Inferior parietal cortex (tissue), 1 donor: ENCODE measurements around the gene DIAPH2.
"Not testable (repeated sequence)": the region's sequence is repeated elsewhere in the genome, so short reads cannot be mapped to it uniquely, and the experiment has no call there.

Experiments
- DNase-seq: peaks from one replicate; pipeline ENCODE4 v3.0.0-alpha.2; 2016; ENCODE audit errors: extremely low spot score

The DIAPH2 gene

DNA sequence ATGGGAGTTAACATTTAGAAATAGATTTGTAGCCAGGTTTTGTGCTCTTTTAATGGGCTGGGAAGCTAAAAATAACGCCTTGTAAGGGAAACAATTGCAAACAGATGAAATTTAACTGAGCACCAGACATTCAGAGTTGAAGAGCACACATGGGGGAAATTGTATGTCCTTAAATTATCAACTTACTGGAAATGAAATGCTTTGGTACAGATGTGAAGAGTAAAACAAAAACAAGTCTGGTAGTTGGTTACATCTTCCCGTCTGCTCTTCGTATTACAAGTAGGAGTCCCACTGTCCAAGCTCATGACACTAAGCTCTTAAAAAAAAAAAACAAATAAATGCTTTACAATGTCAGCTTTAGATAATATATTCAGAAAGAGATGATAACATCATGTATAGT, 139.5 kb downstream of the DIAPH2 start:
- DNase-seq = no peak

DNA sequence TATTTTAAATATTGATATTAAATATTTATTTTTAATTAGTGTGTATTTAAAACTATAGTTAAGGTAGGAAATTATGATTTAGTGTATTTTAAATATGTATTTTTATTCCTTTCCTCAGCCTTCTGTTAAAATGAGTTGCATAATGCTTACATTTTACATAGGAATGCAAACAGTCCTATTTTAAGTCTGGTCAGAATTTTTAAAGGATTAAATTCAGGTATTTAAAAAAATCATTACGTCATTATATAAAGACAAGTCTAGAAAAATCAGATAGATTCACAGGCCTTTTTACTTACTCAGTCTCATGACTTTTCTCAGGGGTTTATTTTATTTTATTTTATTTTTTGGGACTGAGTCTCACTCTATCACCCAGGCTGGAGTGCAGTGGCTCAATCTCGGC, 148.7 kb downstream of the DIAPH2 start:
- no peak for DNase-seq

DNA sequence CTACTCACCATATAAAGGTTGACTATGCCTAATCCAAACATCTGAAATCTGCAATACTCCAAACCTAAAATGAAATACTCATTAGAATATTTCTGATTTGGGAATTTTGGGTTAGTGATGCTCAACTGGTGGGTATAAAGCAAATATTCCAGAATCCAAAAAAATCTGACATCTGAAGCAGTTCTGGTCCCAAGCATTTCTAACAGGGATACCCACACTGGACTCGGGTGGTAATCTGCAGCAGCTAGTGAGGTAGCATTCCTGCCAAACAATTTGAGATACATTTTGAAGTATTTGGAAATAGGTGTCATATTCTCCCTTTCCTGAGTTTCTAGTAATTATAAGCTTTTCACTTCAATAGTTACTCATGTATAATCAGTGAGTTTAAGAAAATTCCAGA, 149.5 kb downstream of the DIAPH2 start:
- no peak for DNase-seq

DNA sequence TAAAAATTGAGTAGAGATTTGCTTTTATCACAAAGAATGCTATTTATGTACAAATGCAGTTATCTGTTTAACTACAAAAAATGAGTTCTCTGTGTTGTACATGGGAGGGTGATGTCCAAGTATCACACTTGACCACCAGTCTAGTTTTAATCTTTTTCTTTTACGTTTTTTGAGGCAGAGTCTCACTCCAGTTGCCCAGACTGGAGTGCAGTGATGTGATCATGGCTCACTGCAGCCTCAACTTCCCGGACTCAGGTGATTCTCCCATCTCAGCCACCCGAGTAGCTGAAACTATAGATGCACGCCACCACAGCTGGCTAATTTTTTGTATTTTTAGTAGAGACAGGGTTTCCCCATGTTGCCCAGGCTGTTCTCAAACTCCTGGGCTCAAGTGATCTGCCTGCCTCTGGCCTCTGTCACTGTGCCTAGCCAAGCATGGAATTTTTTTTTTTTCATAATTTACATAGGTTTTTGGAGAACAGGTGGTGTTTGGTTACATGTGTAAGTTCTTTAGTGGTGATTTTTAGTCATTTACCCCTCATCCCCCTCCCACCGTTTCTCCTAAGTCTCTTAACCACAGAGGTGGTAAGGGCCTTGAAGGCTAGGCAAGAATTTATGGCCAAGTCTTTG, 151.1 kb downstream of the DIAPH2 start:
- DNase-seq = no peak

DNA sequence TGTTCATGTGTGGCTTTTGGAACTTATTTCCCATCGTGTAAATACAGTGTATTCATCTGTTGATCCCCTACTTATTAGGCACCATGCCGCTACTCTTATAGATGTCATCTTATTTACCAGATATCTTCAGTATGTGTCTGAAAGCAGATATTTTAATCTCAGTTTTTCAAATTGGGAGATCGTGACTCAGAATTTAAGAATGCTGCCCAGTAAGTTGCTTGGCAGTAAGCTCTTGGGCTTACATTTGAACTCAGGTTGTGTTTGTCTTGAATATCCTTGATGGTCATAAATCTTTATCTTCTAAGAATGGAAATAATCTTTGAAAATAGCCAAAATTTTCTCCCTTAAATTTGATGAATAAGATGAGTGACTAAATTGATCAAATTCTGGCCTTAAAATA, 153.2 kb downstream of the DIAPH2 start:
- DNase-seq = no peak

DNA sequence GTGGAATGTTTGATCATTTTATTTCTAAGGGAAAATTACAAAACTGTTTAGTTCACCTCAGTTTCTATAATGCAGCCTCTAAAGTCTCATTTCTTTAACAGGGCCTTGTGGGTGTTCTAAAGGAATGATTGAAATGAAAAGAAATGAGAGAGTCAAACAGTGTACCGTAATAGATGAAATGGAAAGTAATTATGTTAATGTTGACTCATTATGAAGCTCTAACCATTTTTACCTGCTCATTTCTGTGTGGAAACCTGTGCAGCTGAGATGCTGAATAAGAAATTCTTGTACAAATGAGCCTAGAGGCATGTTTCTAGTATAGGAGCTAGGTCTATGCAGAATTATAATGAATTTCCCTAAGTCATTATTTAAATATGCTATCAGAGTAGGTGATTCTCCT, 153.9 kb downstream of the DIAPH2 start:
- no peak for DNase-seq

DNA sequence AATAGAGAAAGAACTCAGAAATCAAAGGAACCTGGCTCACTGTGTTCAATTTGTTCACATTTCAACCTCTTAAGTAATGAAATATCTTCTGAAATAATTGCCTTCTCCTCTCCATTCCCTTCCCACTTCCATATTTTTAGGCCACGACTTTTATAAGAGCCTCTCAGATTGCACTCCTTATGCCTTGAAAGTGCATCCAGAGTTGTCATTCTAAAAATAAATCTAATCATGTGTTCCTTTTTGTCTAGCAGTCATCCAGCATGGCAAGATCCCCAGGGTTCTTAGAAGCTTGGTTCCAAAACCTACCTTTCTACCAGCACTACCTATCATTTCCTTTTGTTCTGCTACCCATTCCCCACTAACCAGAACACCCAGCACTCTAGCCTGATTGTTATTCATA, 156.7 kb downstream of the DIAPH2 start:
- no peak for DNase-seq

DNA sequence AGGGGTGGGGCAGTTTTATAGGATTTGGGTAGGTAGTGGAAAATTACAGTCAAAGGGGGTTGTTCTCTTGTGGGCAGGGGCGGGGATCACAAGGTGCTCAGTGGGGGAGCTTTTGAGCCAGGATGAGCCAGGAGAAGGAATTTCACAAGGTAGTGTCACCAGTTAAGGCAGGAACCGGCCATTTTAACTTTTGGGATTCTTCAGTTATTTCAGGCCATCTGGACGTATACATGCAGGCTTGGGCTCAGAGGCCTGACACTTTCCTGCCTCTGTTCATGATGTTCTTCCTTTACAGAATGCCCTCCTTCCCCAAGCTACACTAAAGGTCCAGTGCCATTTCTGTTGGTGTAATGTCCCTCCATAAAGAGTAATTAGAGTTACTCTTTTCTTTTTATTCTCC, 157.2 kb downstream of the DIAPH2 start:
- not testable (repeated sequence) for DNase-seq

DNA sequence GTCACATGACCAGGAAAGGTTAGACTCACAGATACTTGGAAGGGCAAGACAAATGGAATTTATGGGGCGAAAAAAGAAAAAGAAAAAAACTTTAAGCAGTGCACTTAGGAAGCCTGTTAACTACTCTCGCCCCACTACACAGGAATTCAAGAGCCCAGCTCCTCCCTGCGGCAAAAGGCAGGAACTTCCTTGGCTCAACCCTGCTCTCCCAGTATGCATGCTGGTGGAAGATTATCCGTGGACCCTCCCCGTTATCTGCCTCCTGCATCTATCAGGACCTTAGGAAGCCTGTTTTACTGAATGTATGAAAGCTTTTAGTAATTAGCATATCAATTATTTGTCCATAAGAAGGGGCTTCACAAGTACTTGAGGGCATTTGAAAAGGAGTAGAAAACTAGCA, 158.9 kb downstream of the DIAPH2 start:
- no peak for DNase-seq

DNA sequence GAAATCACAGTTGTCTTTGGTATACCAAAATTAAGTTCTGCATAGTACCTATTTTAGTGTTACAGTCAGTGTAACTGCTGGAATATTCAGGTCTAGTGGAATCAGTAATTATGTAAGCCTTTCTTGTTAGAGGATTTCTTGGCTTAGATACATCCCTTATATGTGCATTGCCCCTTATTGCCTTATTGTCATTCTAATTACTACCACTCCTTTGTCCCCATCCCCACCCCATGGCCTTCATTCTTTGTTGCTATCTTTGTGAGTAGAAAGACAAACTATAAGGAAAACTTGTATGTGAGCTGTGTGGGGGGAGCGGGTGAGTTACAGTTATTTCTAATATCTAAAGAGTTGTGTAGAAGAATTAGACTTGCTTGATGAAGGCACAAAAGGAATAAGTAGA, 162.2 kb downstream of the DIAPH2 start:
- DNase-seq = no peak

DNA sequence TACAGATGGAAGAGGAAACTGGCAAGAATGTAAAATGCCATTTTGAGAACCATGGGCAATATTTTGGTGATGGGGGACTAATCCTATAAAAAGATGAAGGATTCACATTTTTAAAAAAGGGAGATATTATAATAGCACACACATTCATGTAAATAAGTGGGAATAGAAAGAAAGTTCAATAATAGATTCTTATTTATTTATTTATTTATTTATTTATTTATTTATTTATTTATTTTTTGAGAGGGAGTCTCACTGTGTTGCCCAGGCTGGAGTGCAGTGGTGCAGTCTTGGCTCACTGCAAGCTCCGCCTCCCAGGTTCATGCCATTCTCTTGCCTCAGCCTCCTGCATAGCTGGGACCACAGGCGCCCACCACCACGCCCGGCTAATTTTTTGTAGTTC, 174.8 kb downstream of the DIAPH2 start:
- not testable (repeated sequence) for DNase-seq

DNA sequence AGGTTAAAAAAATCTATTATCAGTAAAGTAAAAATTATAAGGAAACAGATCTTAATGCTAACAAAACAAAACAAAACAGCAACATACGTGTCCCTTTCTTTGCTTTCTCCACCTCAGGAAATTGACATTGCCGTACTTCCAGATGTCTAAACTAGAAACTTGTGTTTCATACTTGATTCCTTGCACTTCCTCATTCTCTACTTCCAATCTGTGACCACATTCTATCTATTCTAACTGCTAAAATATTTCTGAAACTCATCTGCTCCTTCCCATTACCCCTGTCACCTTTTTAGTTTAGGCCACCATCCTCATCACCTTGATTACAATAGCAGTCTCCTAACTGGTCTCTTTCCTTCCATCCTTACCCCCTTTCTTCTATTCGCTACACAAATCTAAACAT, 176.6 kb downstream of the DIAPH2 start:
- DNase-seq = no peak

DNA sequence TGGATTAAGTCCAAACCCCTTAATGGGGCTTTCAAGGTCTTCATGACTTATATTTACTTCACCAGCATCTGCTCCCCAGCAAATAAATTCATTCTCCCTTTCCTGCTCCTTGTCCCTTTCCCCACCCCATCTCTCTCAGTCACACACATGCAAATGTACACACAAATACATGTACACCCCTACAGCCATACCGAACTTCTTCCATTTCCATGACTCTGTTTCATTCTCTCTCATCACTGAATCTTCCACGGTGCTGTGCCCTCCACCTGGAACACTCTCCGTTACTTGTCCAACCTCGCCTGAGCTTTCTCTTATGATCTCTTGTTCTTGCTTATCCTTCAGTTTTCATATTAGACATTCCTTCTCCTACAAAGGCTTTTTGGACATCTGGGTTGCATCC, 177.0 kb downstream of the DIAPH2 start:
- no peak for DNase-seq

DNA sequence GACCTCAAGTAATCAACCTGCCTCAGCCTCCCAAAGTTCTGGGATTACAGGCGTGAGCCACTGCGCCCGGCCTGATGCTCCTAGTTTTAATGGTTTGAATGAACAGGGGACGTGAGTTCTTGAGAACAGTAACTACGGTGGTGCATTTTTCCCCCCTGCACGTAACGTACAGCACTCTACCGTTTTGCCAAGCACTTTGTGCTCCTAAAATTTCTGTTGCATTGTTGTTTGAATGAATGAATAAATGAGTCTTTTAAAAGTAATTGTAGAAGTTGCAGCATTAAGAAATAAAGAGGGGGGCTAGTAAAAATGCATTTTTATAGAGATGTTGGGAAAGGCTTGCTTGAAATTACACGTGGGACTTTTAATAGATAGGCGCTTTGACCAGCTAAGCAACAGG, 199.0 kb downstream of the DIAPH2 start, which contains the start of gene RPA4:
Gene RPA4 (plus strand): TSS at position 301 of the 400 bp plus-strand sequence. CDS start 403 bp downstream, outside the sequence.
- no peak for DNase-seq

DNA sequence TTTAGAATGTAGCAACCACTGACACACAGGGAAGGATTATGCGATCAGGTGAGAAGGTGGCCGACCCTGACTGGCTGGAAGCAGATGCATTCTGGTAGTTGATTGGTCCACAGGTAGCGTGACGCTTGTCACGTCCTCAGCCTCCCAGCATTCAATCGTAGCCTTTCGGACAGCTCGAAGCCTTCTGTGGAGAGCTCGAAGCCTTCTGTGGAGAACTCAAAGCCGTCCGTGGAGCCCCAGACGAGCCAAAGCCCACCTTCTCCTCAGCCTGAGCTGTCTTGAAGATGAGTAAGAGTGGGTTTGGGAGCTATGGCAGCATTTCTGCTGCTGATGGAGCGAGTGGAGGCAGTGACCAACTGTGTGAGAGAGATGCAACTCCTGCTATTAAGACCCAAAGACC, 199.4 kb downstream of the DIAPH2 start:
- DNase-seq = no peak

DNA sequence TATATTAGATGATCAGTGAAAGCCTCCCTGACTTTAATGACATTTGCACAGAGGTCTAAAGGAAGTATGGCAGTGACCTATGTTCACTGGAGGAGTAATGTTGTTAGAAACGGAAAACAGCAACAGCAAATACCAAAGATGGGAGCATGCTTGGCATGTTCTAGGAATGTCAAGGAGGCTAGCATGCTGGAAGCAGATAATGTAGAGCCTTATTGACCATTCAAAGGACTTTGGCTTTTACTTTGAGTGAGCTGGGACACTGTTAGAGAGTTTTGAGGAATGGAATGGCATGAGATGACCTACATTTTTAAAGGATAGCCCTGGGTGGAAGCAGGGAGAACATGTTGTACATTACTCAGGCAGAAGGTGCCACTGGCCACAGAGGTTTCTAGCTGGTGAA, 205.1 kb downstream of the DIAPH2 start:
- DNase-seq = no peak

DNA sequence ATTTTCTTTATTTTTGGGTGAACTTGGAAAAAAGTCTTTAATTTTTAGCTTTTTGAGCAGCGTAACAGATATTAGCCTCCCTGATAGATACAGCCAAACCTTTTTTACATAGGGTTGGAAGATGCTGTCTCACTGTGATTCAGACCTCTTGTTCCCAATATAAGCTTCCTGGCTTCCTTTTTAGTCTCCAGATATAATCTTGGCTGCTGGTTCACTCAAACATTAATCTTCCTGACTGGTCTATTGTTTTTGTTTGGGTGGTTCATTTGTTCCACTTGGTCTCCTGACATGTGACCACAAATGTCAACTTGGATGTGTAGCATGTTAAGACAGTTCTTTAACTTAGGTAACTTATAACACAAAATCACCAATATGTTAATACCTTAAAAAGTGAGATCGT, 222.1 kb downstream of the DIAPH2 start:
- DNase-seq = no peak

DNA sequence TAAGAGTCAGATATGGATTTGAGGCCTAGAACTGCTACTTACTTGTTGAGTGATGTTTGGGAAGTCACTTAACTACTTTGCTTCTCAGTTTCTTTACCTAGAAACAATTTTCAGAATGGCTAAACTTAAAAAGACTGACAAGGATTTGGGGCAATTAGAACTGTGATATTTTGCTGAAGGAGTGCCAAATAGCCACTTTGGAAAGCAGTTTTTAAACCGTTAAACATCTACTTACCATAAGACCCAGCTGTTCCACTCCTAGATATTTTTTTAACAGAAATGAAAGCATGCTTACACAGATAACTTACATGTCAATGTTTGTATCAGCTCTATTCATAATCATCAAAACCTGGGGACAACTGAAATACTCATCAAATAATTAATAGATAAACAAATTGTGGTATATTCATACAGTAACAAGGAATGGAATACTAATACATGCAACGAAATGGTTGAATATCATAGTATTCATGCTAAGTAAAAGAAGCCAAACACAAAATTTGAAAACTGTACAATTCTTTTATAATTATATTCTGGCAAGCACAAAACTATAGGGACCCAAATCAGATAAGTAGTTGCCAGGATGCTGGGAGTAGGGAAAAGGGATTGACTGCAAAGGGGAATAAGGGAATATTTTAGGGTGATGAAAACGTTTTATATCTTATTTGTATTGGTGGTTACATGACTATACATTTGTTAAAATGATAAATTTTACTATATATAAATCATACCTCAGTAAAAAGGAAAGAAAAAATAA, 223.1 kb downstream of the DIAPH2 start:
- no peak for DNase-seq

DNA sequence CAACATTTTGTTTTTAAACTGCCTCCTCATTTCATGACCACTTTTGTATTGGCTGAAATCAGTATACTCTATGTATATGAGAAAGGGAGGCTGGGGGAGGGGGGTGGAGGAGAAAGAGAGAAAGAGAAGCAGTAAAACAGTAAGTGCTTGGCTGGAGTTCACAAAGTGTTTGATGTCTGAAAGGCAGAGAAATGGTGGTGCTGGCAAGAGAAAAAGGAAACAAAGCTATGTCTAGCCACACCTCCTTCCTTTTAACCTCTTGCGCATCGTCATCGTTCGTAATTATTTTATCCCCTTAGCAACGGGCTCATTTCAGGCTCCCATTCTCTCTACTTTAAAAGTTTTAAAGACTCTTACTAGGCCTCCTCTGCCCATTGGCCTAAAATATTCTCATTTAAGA, 224.6 kb downstream of the DIAPH2 start:
- no peak for DNase-seq

DNA sequence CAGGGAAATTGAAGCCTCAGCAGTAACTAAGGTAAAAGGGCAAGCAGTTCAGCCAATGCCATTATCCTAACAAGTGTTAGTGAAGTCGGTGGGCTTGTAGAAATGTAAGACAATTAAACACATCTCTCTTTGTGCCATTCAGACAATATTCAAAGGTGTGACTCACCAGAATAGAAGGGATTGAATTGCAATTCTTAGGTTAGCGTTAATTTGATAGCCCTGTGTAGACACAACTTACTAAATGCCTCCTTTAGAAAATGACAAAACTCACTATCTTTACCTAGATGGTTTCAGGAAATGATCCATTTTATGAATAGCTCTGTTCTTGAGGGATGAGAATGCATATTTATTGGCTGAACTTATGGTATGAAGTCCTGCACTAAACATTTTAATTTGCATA, 234.2 kb downstream of the DIAPH2 start:
- DNase-seq = no peak

DNA sequence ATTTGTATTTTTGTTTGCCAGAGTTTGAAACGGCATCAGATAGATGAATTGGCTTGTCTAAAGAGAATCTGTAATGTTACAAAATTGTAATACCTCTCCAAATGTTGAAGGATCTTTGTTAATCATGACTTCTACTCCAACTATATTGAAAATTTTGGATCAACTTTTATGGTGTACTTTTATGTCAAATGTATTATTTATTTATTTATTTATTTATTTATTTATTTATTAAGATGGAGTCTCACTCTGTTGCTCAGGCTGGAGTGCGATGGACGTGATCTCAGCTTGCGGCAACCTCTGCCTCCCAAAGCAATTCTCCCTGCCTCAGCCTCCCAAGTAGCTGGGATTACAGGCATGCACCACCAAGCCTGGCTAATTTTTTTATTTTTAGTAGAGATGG, 235.0 kb downstream of the DIAPH2 start:
- DNase-seq = no peak

DNA sequence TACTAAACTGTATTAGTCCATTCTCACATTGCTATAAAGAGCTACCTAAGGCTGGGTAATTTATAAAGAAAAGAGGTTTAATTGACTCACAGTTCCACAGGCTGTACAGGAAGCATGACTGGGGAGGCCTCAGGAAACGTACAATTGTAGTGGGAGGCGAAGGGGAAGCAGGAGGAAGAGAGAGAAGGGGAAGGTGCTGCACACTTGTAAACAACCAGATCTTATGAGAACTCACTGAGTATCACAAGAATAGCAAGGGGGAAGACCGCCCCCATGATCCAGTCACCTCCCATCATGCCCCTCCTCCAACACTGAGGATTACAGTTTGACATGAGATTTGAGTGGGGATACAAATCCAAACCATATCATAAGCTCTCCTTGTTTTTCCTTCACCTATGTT, 239.9 kb downstream of the DIAPH2 start:
- no peak for DNase-seq

DNA sequence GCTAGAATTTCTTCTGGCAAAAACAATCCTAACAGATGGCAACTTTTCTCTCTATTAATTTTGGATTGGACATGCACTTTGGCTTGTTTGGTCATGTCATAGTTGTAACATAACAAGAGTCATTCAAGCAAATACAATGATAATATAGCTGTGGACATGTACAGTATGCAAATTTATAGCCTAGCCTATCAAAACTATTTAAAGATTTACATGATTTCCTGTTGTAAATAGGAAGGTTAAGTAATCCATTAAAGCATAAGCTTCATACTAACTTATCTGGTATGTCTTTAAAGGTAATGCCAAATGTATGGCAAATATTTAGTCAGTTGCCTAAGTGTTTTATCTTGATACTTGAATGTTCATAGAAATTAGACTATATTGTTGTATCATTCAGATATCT, 244.4 kb downstream of the DIAPH2 start:
- DNase-seq = no peak

DNA sequence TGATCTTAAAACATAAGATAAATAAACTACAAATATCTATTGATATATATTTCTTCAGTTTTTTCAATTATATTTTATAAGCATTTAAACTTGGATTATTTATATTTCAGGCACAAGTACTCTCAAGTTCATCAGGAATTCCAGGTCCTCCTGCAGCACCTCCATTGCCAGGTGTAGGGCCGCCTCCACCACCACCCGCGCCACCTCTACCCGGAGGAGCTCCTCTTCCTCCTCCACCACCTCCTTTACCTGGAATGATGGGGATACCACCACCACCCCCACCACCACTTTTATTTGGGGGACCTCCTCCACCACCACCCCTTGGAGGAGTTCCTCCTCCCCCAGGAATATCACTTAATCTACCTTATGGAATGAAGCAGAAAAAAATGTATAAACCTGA, 273.1 kb downstream of the DIAPH2 start:
- no peak for DNase-seq
